Adrenal gland (tissue), 12 donors: ENCODE measurements around the gene CCDC175. TPM values are rescaled to one million over a fixed set of nuclear protein-coding genes. Genes with fewer than 3 reads are reported as not detected.

Source experiments
- DNase-seq, 7 donors: peaks; one replicate each; pipeline ENCODE4 v3.0.0-alpha.2; 2019 to 2020
- H3K27ac ChIP-seq, 5 donors: fragments of 200-600 bp; sonication (generic) in 4 of 5; 1 replicate in 3 of 5; 2 replicates in 2 of 5; pipeline versions ENCODE4 v1.5.1 to v1.8.0; 2016 to 2020; ENCODE audit warnings: mild to moderate bottlenecking in 1 of 5
- H3K27me3 ChIP-seq: fragments of 200-600 bp; 2 replicates; pipeline ENCODE4 v1.8.0; 2021
- H3K36me3 ChIP-seq, 2 donors: fragments of 200-600 bp; replicated peaks in 1 of 2; 1 replicate in 1 of 2; 2 replicates in 1 of 2; pipeline versions ENCODE4 v1.5.1 to v1.8.0; 2018 to 2022
- H3K4me1 ChIP-seq, 2 donors: fragments of 200-600 bp; replicated peaks in 1 of 2; 1 replicate in 1 of 2; 2 replicates in 1 of 2; pipeline versions ENCODE4 v1.5.1 to v1.8.0; 2018 to 2021
- H3K4me3 ChIP-seq, 4 donors: fragments of 200-600 bp; sonication (generic) in 3 of 4; one replicate each; pipeline ENCODE4 v1.5.1; 2016 to 2018
- H3K9me3 ChIP-seq, 3 donors: fragments of 200-600 bp; sonication (generic) in 1 of 3; replicated peaks in 1 of 3; 1 replicate in 2 of 3; 2 replicates in 1 of 3; pipeline versions ENCODE4 v1.5.1 to v1.8.0; 2016 to 2021
- POLR2A ChIP-seq, 2 donors: fragments of 450-650 bp; IDR thresholded peaks; one replicate each; pipeline ENCODE4 v1.6.1; 2017; ENCODE audit warnings: antibody characterized with exemption in 2 of 2, mild to moderate bottlenecking in 2 of 2, moderate library complexity in 1 of 2
- WGBS, 4 donors: extraction: QIAGEN DNeasy Blood & Tissue Kit in 2 of 4; methylation state at CpG; one replicate each; pipeline versions ENCODE4 v1.1.5 to v1.1.7; 2013 to 2017; 5-methylcytosine and 5-hydroxymethylcytosine counted together
- intact Hi-C, 2 donors: fragments of 100-400 bp; cut with DNase I; formaldehyde crosslinking; loops; one replicate each; pipeline versions ENCODE4 v1.14.1 to v1.15.0; 2022 to 2023
- polyA plus RNA-seq, 3 donors: library from polyadenylated mRNA; stranded (reverse); fragments of 200-250 nt in 2 of 3; fragments of 350-450 nt in 1 of 3; fragmentation: Illumina TruSeq in 1 of 3; extraction: RNeasy Lipid Tissue Mini Kit (QIAGEN cat#74804) in 1 of 3; gene quantifications; one replicate each; pipeline ENCODE4 v1.2.3, GENCODE V29; 2013 to 2014
- total RNA-seq, 9 donors: library from RNA; depleted of rRNA in 4 of 9; stranded (reverse); fragments of >200 nt in 4 of 9; fragments of 120-200 nt in 1 of 9; fragmentation: NEBNext Ultra II Directional in 1 of 9; extraction: Animal tissue kit (Norgen Biotek cat#: 25700) in 1 of 9; gene quantifications; one replicate each; pipeline versions ENCODE4 v1.1.0 to v1.2.4, GENCODE V29; 2013 to 2023
- TF ChIP-seq, protein P1 (sequence below), 6 experiments: fragments of 450-650 bp in 4 of 6; fragments of 200-600 bp in 2 of 6; sonication (generic) in 1 of 6; IDR thresholded peaks; 1 replicate in 5 of 6; 2 replicates in 1 of 6; pipeline versions ENCODE4 v1.5.1 to v1.8.0; 2016 to 2021; ENCODE audit warnings: antibody characterized with exemption in 6 of 6, mild to moderate bottlenecking in 2 of 6, moderate library complexity in 1 of 6
- donor health status: healthy with polysubstance abuse.
- donor health status: Bipolar disorder and iron deficiency.
- donor health status: DM: yes; HTN: yes; CAD: no.
- donor health status: DM: no; HTN: no; CAD: no.
- donor health status: DM: no; HTN: no; CAD: no.
- donor health status: DM: yes; HTN: yes; CAD: no.

Gene CCDC175
- total and polyA plus RNA-seq, 12 donors, result 0.49 to 0.77 TPM; not detected in 10

DNA sequence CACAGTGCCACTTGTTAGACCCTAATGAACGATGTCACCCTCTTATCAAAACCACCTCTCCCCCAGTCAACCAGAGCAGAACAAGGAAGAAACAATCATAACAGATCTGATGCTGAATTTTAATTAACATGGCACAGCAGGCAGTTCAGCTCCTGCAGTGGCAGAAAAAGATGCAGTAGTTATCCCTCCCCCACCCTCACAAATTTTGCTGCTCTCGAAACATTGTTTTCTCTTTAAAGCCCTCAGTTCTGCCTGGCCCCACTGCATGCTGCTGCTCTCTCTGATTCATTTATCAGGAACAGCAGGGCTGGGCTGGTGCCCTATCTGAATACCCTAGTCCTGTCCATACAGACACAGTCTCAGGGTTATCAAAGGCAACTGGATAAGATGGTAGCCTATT is 12.2 kb downstream of the CCDC175 start:
- TF ChIP-seq, protein P1, sequence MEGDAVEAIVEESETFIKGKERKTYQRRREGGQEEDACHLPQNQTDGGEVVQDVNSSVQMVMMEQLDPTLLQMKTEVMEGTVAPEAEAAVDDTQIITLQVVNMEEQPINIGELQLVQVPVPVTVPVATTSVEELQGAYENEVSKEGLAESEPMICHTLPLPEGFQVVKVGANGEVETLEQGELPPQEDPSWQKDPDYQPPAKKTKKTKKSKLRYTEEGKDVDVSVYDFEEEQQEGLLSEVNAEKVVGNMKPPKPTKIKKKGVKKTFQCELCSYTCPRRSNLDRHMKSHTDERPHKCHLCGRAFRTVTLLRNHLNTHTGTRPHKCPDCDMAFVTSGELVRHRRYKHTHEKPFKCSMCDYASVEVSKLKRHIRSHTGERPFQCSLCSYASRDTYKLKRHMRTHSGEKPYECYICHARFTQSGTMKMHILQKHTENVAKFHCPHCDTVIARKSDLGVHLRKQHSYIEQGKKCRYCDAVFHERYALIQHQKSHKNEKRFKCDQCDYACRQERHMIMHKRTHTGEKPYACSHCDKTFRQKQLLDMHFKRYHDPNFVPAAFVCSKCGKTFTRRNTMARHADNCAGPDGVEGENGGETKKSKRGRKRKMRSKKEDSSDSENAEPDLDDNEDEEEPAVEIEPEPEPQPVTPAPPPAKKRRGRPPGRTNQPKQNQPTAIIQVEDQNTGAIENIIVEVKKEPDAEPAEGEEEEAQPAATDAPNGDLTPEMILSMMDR (IDR thresholded peaks at IDR 0.05), result no peak
- no peak for TF ChIP-seq POLR2A (IDR thresholded peaks at IDR 0.05)

GRCh38 chr14:59547310-59547709 is 29.3 kb downstream of the CCDC175 start:
- H3K9me3 ChIP-seq, result no peaks in the 10 kb centered on the region
- no peak overlapping the region for H3K27ac ChIP-seq
- no peak for DNase-seq
- no peaks in the 10 kb centered on the region for H3K36me3 ChIP-seq
- no peak overlapping the region for H3K4me3 ChIP-seq
- WGBS, 4 donors, result 58 to 66% (median 63%) methylated on average over 2 of the region's 2 CpGs
- TF ChIP-seq, protein P1 (IDR thresholded peaks at IDR 0.05), result no peak
- H3K27me3 ChIP-seq, result peaks cover 4% of the 10 kb centered on the region
- no peaks in the 10 kb centered on the region for H3K4me1 ChIP-seq
- intact Hi-C loops, result no loop called here

More for the DNA sequence above, 12.2 kb downstream of the CCDC175 start:
- intact Hi-C loops, result no loop called here
- H3K27me3 ChIP-seq, result peaks cover 4% of the 10 kb centered on the region
- 18 to 31% (median 28%) methylated on average over 2 of the region's 2 CpGs for WGBS, 4 donors
- no peaks in the 10 kb centered on the region for H3K36me3 ChIP-seq
- no peak overlapping the region for H3K27ac ChIP-seq
- no peaks in the 10 kb centered on the region for H3K4me1 ChIP-seq
- H3K4me3 ChIP-seq, result no peak overlapping the region
- no peak for DNase-seq
- H3K9me3 ChIP-seq, result peaks cover 0 to 5% (median 0%) of the 10 kb centered on the region in 3 donors

DNA sequence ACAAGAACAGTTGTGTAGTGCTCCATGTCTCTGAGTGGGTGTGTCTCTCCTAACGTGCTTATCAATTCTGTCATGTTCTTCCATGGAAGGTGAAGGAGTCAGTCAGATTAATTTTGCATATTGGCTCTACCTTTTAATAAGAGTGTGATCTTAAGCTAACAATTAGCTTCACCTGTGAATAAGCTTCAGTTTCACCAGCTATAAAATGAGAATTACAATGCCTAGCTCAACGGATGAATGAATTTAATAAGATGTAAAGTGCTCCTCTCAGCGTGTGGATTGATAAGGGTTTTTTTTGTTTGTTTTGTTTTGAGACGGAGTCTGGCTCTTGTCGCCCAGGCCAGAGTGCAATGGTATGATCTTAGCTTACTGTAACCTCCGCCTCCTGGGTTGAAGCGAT is 32.7 kb downstream of the CCDC175 start:
- no peak for DNase-seq

GRCh38 chr14:59541731-59542130 is 34.9 kb downstream of the CCDC175 start:
- DNase-seq, result no peak
- TF ChIP-seq POLR2A (IDR thresholded peaks at IDR 0.05), result no peak
- TF ChIP-seq, protein P1 (IDR thresholded peaks at IDR 0.05), result no peak
- peaks cover 4% of the 10 kb centered on the region for H3K27me3 ChIP-seq
- H3K9me3 ChIP-seq, result no peaks in the 10 kb centered on the region
- intact Hi-C loops, result no loop called here
- no peak overlapping the region for H3K4me3 ChIP-seq
- 62 to 77% (median 72%) methylated on average over 2 of the region's 2 CpGs for WGBS, 4 donors
- H3K36me3 ChIP-seq, result no peaks in the 10 kb centered on the region
- no peak overlapping the region for H3K27ac ChIP-seq
- H3K4me1 ChIP-seq, result no peaks in the 10 kb centered on the region

More for the DNA sequence above, 32.7 kb downstream of the CCDC175 start:
- no peak overlapping the region for H3K4me3 ChIP-seq
- no peak overlapping the region for H3K27ac ChIP-seq
- TF ChIP-seq POLR2A (IDR thresholded peaks at IDR 0.05), result no peak
- TF ChIP-seq, protein P1 (IDR thresholded peaks at IDR 0.05), result no peak
- intact Hi-C loops, result no loop called here
- 48 to 72% (median 60%) methylated on average over 7 of the region's 7 CpGs for WGBS, 4 donors
- H3K36me3 ChIP-seq, result no peaks in the 10 kb centered on the region
- no peaks in the 10 kb centered on the region for H3K4me1 ChIP-seq
- peaks cover 4% of the 10 kb centered on the region for H3K27me3 ChIP-seq
- no peaks in the 10 kb centered on the region for H3K9me3 ChIP-seq
